ENCODE results near the gene BIRC3. TPM values are rescaled to one million over a fixed set of nuclear protein-coding genes. Genes with fewer than 3 reads are reported as not detected.

BIRC3 gene
- total and polyA plus RNA-seq, 2 of the 8 experiments (the other 6 are each of a cell fraction or from before 2014, with no cell fraction given), result 0.08 to 0.20 TPM

- TF ChIP-seq CHD7 (IDR thresholded peaks at IDR 0.05; ENCODE audit: insufficient replicate concordance, low read length) (no peak), CBX8 (IDR thresholded peaks at IDR 0.05; ENCODE audit: borderline replicate concordance, low read depth, low read length) (no peak), EP300 (IDR thresholded peaks at IDR 0.05; ENCODE audit: borderline replicate concordance in 1 of 2, low read depth in 2 of 2, low read length in 2 of 2) (no peak), PHF8 (conservative IDR thresholded peaks at IDR 0.05; ENCODE audit: low read depth, low read length) (no peak), KDM1A (IDR thresholded peaks at IDR 0.05; ENCODE audit: borderline replicate concordance, low read length) (no peak)
These were observed 7.4 kb upstream of the BIRC3 start (continued) for GRCh38 chr11:102309621-102310541.
